Parathyroid adenoma (tissue), 2 donors: ENCODE data around the gene IGF2BP1.

Source experiments
- H2AFZ ChIP-seq: fragments of 300-600 bp; sonication (generic); one replicate; pipeline ENCODE4 v1.7.0; 2017; ENCODE audit warnings: antibody characterized with exemption, mild to moderate bottlenecking
- H3K27ac ChIP-seq: fragments of 300-600 bp; sonication (generic); one replicate; pipeline ENCODE4 v1.7.0; 2017
- H3K27me3 ChIP-seq: fragments of 300-600 bp; sonication (generic); one replicate; pipeline ENCODE4 v1.7.0; 2017; ENCODE audit warnings: low read length; ENCODE audit not compliant: control insufficient read depth, insufficient read depth
- H3K36me3 ChIP-seq: fragments of 300-600 bp; sonication (generic); one replicate; pipeline ENCODE4 v1.7.0; 2017; ENCODE audit warnings: low read length; ENCODE audit not compliant: control insufficient read depth, insufficient read depth
- H3K4me1 ChIP-seq: fragments of 300-600 bp; sonication (generic); one replicate; pipeline ENCODE4 v1.7.0; 2017; ENCODE audit warnings: control low read depth
- H3K4me2 ChIP-seq: fragments of 300-600 bp; sonication (generic); one replicate; pipeline ENCODE4 v1.7.0; 2017; ENCODE audit warnings: low read length
- H3K4me3 ChIP-seq: fragments of 300-600 bp; sonication (generic); one replicate; pipeline ENCODE4 v1.7.0; 2017; ENCODE audit warnings: low read depth, low read length
- H3K79me2 ChIP-seq: fragments of 300-600 bp; sonication (generic); one replicate; pipeline ENCODE4 v1.7.0; 2017; ENCODE audit warnings: control low read depth
- H3K9ac ChIP-seq: fragments of 300-600 bp; sonication (generic); one replicate; pipeline ENCODE4 v1.7.0; 2017; ENCODE audit warnings: mild to moderate bottlenecking
- H3K9me3 ChIP-seq: fragments of 300-600 bp; sonication (generic); one replicate; pipeline ENCODE4 v1.7.0; 2017; ENCODE audit warnings: low read length; ENCODE audit not compliant: control insufficient read depth
- CTCF ChIP-seq: fragments of 300-600 bp; sonication (generic); IDR thresholded peaks from one replicate; pipeline ENCODE4 v1.7.0; 2017; ENCODE audit warnings: antibody characterized with exemption, mild to moderate bottlenecking
- donor health status: primary hyperparathyroidism.

The IGF2BP1 gene

GRCh38 chr17:48972749-48973097 is 24.5 kb upstream of the IGF2BP1 start:
- H2AFZ ChIP-seq: no peak overlapping the region
- H3K9me3 ChIP-seq: no peaks in the 10 kb centered on the region
- H3K4me3 ChIP-seq: no peak overlapping the region
- H3K27ac ChIP-seq: no peak overlapping the region
- no peak for TF ChIP-seq CTCF
- H3K36me3 ChIP-seq: no peaks in the 10 kb centered on the region
- H3K27me3 ChIP-seq: no peaks in the 10 kb centered on the region
- no peaks in the 10 kb centered on the region for H3K79me2 ChIP-seq
- H3K4me1 ChIP-seq: no peaks in the 10 kb centered on the region
- H3K9ac ChIP-seq: no peak overlapping the region
- no peak overlapping the region for H3K4me2 ChIP-seq

DNA sequence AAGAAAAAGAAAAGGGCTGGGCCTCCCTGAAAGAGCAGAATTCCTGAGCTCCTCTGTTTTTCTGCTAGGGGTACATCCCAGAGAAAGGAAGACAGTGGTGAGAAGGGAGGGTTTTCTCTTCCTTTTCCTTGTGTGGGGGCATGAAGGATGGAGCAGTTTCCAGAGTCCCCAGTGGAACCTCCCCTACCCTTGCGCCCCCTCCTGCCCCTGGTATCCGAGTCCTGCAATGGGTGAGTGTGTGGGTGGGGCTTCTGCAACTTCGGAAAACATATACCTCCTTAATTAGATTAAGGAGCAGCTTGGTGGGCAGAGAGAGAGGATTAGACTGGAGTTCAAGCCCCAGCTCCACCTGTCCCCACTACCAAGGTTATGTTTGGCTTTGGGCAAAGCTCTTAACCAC is 23.4 kb upstream of the IGF2BP1 start:
- no peak overlapping the region for H3K9ac ChIP-seq
- no peaks in the 10 kb centered on the region for H3K4me1 ChIP-seq
- TF ChIP-seq CTCF: no peak
- H3K27ac ChIP-seq: no peak overlapping the region
- H3K79me2 ChIP-seq: no peaks in the 10 kb centered on the region
- no peaks in the 10 kb centered on the region for H3K36me3 ChIP-seq
- no peak overlapping the region for H3K4me3 ChIP-seq
- no peak overlapping the region for H2AFZ ChIP-seq
- no peaks in the 10 kb centered on the region for H3K27me3 ChIP-seq
- H3K4me2 ChIP-seq: no peak overlapping the region
- H3K9me3 ChIP-seq: no peaks in the 10 kb centered on the region

- no peak overlapping the region for H2AFZ ChIP-seq
- H3K27ac ChIP-seq: no peak overlapping the region
- H3K36me3 ChIP-seq: no peaks in the 10 kb centered on the region
- no peaks in the 10 kb centered on the region for H3K79me2 ChIP-seq
- no peak overlapping the region for H3K9ac ChIP-seq
- no peak overlapping the region for H3K4me2 ChIP-seq
- no peak for TF ChIP-seq CTCF
- H3K9me3 ChIP-seq: no peaks in the 10 kb centered on the region
- H3K27me3 ChIP-seq: no peaks in the 10 kb centered on the region
- no peak overlapping the region for H3K4me3 ChIP-seq
- H3K4me1 ChIP-seq: no peaks in the 10 kb centered on the region
Observed at GRCh38 chr17:48981927-48982539, 15.2 kb upstream of the IGF2BP1 start.

- H3K27ac ChIP-seq: no peak overlapping the region
- TF ChIP-seq CTCF: no peak
- no peaks in the 10 kb centered on the region for H3K27me3 ChIP-seq
Observed at GRCh38 chr17:48985436-48986245, 11.5 kb upstream of the IGF2BP1 start.

GRCh38 chr17:48989100-48989499 is 8.1 kb upstream of the IGF2BP1 start:
- TF ChIP-seq CTCF: no peak
- no peak overlapping the region for H2AFZ ChIP-seq
- no peaks in the 10 kb centered on the region for H3K79me2 ChIP-seq
- H3K27me3 ChIP-seq: no peaks in the 10 kb centered on the region
- H3K9me3 ChIP-seq: no peaks in the 10 kb centered on the region
- H3K27ac ChIP-seq: no peak overlapping the region
- no peaks in the 10 kb centered on the region for H3K36me3 ChIP-seq
- no peaks in the 10 kb centered on the region for H3K4me1 ChIP-seq
- no peak overlapping the region for H3K4me2 ChIP-seq
- H3K9ac ChIP-seq: no peak overlapping the region
- H3K4me3 ChIP-seq: no peak overlapping the region

More at GRCh38 chr17:48985436-48986245, 11.5 kb upstream of the IGF2BP1 start:
- H3K4me2 ChIP-seq: no peak overlapping the region
- no peaks in the 10 kb centered on the region for H3K4me1 ChIP-seq
- H3K79me2 ChIP-seq: no peaks in the 10 kb centered on the region
- no peak overlapping the region for H2AFZ ChIP-seq
- no peak overlapping the region for H3K4me3 ChIP-seq
- H3K36me3 ChIP-seq: no peaks in the 10 kb centered on the region
- no peaks in the 10 kb centered on the region for H3K9me3 ChIP-seq
- H3K9ac ChIP-seq: no peak overlapping the region
